ENCODE results near the gene DNAJC5G. TPM values are rescaled to one million over a fixed set of nuclear protein-coding genes. Genes with fewer than 3 reads are reported as not detected.
"Not testable (repeated sequence)": the region's sequence is repeated elsewhere in the genome, so short reads cannot be mapped to it uniquely, and the experiment has no call there.

DNAJC5G gene
- total RNA-seq, 1 donor from 2014 or later: not detected

- not testable (repeated sequence) for DNase-seq (ENCODE audit: low spot score)
Observed at GRCh38 chr2:27272537-27273522, 2.4 kb upstream of the DNAJC5G start.

GRCh38 chr2:27278010-27278409 lies 2.8 kb downstream of the DNAJC5G start:
- ATAC-seq (no peak), DNase-seq (ENCODE audit: low spot score) (no peak)

More at GRCh38 chr2:27272537-27273522, 2.4 kb upstream of the DNAJC5G start:
- ATAC-seq: peak; percentile 55

GRCh38 chr2:27280826-27281225 lies 5.6 kb downstream of the DNAJC5G start:
- DNase-seq (ENCODE audit: low spot score) (no peak), ATAC-seq (no peak)

GRCh38 chr2:27281442-27281841 lies 6.2 kb downstream of the DNAJC5G start:
- ATAC-seq: no peak
- DNase-seq (ENCODE audit: low spot score): no peak

- ATAC-seq: no peak
- no peak for DNase-seq (ENCODE audit: low spot score)
Observed at GRCh38 chr2:27281855-27282559, 6.8 kb downstream of the DNAJC5G start, which contains the start of gene TRIM54. TRIM54 (plus strand) TSS chr2:27282429; CDS start chr2:27282732, 303 bp downstream.

- DNase-seq (ENCODE audit: low spot score) (no peak), ATAC-seq (no peak)
Observed at GRCh38 chr2:27282892-27283291, 7.7 kb downstream of the DNAJC5G start.

- DNase-seq (ENCODE audit: low spot score) (no peak), ATAC-seq (no peak)
Observed at GRCh38 chr2:27284996-27285395, 9.8 kb downstream of the DNAJC5G start.

GRCh38 chr2:27285481-27285880 lies 10.2 kb downstream of the DNAJC5G start:
- DNase-seq (ENCODE audit: low spot score) (no peak), ATAC-seq (no peak)

- no peak for ATAC-seq
- no peak for DNase-seq (ENCODE audit: low spot score)
Observed at GRCh38 chr2:27288610-27289009, 13.4 kb downstream of the DNAJC5G start.

GRCh38 chr2:27290549-27290948 lies 15.3 kb downstream of the DNAJC5G start:
- ATAC-seq: no peak
- DNase-seq (ENCODE audit: low spot score): no peak

GRCh38 chr2:27291865-27292264 lies 16.6 kb downstream of the DNAJC5G start:
- DNase-seq (ENCODE audit: low spot score) (no peak), ATAC-seq (no peak)

- no peak for ATAC-seq
- no peak for DNase-seq (ENCODE audit: low spot score)
Observed at GRCh38 chr2:27294928-27295327, 19.7 kb downstream of the DNAJC5G start.

GRCh38 chr2:27296481-27296880 lies 21.2 kb downstream of the DNAJC5G start:
- ATAC-seq (no peak), DNase-seq (ENCODE audit: low spot score) (no peak)

- DNase-seq (ENCODE audit: low spot score) (no peak), ATAC-seq (no peak)
Observed at GRCh38 chr2:27297195-27297594, 22.0 kb downstream of the DNAJC5G start.

GRCh38 chr2:27298391-27299080 lies 23.3 kb downstream of the DNAJC5G start:
- DNase-seq (ENCODE audit: low spot score) (no peak), ATAC-seq (no peak)

GRCh38 chr2:27300606-27301005 lies 25.4 kb downstream of the DNAJC5G start:
- DNase-seq (ENCODE audit: low spot score); ATAC-seq: not testable (repeated sequence)

- ATAC-seq (peak; percentile 90), DNase-seq (ENCODE audit: low spot score) (peak; percentile 58)
Observed at GRCh38 chr2:27303093-27304025, 28.1 kb downstream of the DNAJC5G start.

GRCh38 chr2:27304488-27305240 lies 29.4 kb downstream of the DNAJC5G start:
- DNase-seq (ENCODE audit: low spot score): no peak
- ATAC-seq: no peak

- no peak for ATAC-seq
Observed at GRCh38 chr2:27305516-27305915, 30.3 kb downstream of the DNAJC5G start.

More at GRCh38 chr2:27305516-27305915, 30.3 kb downstream of the DNAJC5G start:
- no peak for DNase-seq (ENCODE audit: low spot score)
